SK-N-SH (cell line): Measurements from ENCODE around the gene FBN2.

ENCODE experiments used
- CHD2 ChIP-seq: fragments of 150-350 bp; IDR thresholded peaks from 2 replicates; pipeline ENCODE4 v1.6.1; 2018; ENCODE audit warnings: low read length; ENCODE audit not compliant: partially characterized antibody
- JUND ChIP-seq: IDR thresholded peaks from 2 replicates; pipeline ENCODE4 v1.4.0; 2012
- POLR2AphosphoS5 ChIP-seq: IDR thresholded peaks from 2 replicates; pipeline ENCODE4 v1.6.1; 2012; ENCODE audit warnings: low read depth, low read length
- SIN3A ChIP-seq: IDR thresholded peaks from 2 replicates; pipeline ENCODE4 v1.6.1; 2012; ENCODE audit warnings: low read depth, mild to moderate bottlenecking, low read length, moderate library complexity, borderline replicate concordance
- TAF1 ChIP-seq: IDR thresholded peaks from 2 replicates; pipeline ENCODE4 v1.6.1; 2012; ENCODE audit warnings: low read depth, mild to moderate bottlenecking, low read length, moderate library complexity, borderline replicate concordance
- TCF12 ChIP-seq: IDR thresholded peaks from 2 replicates; pipeline ENCODE4 v1.4.0; 2012
- TF ChIP-seq, protein P1 (sequence below): fragments of 200-600 bp; sonication (generic); IDR thresholded peaks from 2 replicates; pipeline ENCODE4 v1.6.1; 2017; ENCODE audit warnings: antibody characterized with exemption, mild to moderate bottlenecking, moderate library complexity
- TF ChIP-seq, protein P2 (sequence below): fragments of 150-350 bp; IDR thresholded peaks from 2 replicates; pipeline ENCODE4 v1.6.1; 2016; ENCODE audit warnings: mild to moderate bottlenecking, low read depth, low read length

DNA sequence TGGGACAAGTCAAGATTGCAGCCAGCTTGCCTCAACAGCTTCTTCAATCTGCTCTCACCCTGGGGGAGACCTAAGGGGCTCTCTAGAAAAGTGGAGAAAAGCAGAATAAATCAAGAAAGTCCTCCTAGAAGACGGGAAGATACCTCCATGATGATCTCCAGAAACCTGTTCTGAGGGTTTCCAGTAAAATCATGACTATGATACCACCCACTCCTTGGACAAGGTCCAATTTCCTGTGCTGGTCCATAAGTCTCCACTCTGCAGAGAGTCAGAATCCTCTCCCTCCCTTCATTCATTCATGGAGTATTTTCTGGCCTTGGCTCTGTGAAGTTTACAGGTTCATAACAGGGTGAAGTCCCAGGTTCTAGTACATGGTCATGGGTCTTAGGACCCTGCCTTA is 285.8 kb downstream of the FBN2 start:
- TF ChIP-seq, protein P1, sequence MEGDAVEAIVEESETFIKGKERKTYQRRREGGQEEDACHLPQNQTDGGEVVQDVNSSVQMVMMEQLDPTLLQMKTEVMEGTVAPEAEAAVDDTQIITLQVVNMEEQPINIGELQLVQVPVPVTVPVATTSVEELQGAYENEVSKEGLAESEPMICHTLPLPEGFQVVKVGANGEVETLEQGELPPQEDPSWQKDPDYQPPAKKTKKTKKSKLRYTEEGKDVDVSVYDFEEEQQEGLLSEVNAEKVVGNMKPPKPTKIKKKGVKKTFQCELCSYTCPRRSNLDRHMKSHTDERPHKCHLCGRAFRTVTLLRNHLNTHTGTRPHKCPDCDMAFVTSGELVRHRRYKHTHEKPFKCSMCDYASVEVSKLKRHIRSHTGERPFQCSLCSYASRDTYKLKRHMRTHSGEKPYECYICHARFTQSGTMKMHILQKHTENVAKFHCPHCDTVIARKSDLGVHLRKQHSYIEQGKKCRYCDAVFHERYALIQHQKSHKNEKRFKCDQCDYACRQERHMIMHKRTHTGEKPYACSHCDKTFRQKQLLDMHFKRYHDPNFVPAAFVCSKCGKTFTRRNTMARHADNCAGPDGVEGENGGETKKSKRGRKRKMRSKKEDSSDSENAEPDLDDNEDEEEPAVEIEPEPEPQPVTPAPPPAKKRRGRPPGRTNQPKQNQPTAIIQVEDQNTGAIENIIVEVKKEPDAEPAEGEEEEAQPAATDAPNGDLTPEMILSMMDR = no peak
- TF ChIP-seq CHD2 (no peak), TCF12 (no peak), JUND (no peak), SIN3A (no peak), TAF1 (no peak), POLR2AphosphoS5 (no peak)
- TF ChIP-seq, protein P2, sequence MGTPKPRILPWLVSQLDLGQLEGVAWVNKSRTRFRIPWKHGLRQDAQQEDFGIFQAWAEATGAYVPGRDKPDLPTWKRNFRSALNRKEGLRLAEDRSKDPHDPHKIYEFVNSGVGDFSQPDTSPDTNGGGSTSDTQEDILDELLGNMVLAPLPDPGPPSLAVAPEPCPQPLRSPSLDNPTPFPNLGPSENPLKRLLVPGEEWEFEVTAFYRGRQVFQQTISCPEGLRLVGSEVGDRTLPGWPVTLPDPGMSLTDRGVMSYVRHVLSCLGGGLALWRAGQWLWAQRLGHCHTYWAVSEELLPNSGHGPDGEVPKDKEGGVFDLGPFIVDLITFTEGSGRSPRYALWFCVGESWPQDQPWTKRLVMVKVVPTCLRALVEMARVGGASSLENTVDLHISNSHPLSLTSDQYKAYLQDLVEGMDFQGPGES = no peak
